ENCODE results near the gene ATP1A1. TPM values are rescaled to one million over a fixed set of nuclear protein-coding genes. Genes with fewer than 3 reads are reported as not detected.

ATP1A1 gene
- total and polyA plus RNA-seq, 2 donors (not counting 3 experiments of a cell fraction or from before 2014, with no cell fraction given) = 263 to 325 TPM

DNA sequence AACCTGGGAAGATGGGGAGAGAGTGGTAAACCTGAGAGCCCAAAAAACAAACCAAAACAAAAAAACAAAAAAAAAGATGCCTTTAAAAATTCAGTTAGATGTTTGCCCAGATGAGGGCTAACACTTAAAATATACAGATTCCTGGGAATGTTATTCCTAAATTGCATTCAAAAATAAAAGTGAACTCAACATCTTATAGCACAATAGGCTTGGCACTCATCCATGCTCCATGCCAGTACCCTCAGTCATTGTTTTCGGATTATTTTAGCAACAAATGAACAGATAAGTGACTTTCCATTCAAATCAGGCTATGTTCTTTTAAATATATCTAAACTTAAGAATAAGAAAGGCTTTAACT lies 3.7 kb downstream of the ATP1A1 start:
- no peaks in the 10 kb centered on the region for H3K9me1 ChIP-seq (replicated peaks; ENCODE audit: control insufficient read depth, extremely low read depth, insufficient read depth, low read length)
- no peak for FAIRE-seq
- peaks cover 80% of the 10 kb centered on the region for H3K79me2 ChIP-seq (ENCODE audit: control insufficient read depth, insufficient read depth, low read length)
- H3K9ac ChIP-seq (replicated peaks; ENCODE audit: extremely low read depth, insufficient read depth, low read length) = peak overlapping the region; percentile 95
- peak; percentile 82 for DNase-seq (ENCODE audit: low read depth, low spot score)
- CTCF ChIA-PET = interaction anchor here (1.2 to 5.3 kb wide), 6 partner anchors 17 to 238 kb away, joined by 3 to 37 read pairs (median 10); no protein-coding TSS in a partner anchor
- peak overlapping the region; percentile 96 for H3K4me2 ChIP-seq (ENCODE audit: insufficient read depth, low read length)
- TF ChIP-seq, protein P1, sequence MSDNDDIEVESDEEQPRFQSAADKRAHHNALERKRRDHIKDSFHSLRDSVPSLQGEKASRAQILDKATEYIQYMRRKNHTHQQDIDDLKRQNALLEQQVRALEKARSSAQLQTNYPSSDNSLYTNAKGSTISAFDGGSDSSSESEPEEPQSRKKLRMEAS (IDR thresholded peaks at IDR 0.05; ENCODE audit: insufficient read depth, insufficient read length) = no peak
- TF ChIP-seq FOS (IDR thresholded peaks at IDR 0.05; ENCODE audit: borderline replicate concordance, insufficient read depth, low read length) = no peak
- TF ChIP-seq GATA2 (IDR thresholded peaks at IDR 0.05; ENCODE audit: insufficient read depth, insufficient read length, low read depth, low read length) = no peak
- TF ChIP-seq JUN (IDR thresholded peaks at IDR 0.05; ENCODE audit: borderline replicate concordance, insufficient read depth, insufficient read length, low read depth) = peak; percentile 20
- no peak for TF ChIP-seq MYC (IDR thresholded peaks at IDR 0.05; ENCODE audit: low read depth, low read length)
- TF ChIP-seq EZH2 (IDR thresholded peaks at IDR 0.05; ENCODE audit: borderline replicate concordance, low read depth, low read length, severe bottlenecking) = no peak
- TF ChIP-seq POLR2AphosphoS5 (IDR thresholded peaks at IDR 0.05; ENCODE audit: insufficient read depth, low read depth, low read length) = no peak
- no peaks in the 10 kb centered on the region for H3K36me3 ChIP-seq (ENCODE audit: control insufficient read depth in 2 of 2, extremely low read depth in 1 of 2, insufficient read depth in 2 of 2, low read length in 2 of 2)
- dilution Hi-C loops (cut with MboI; ENCODE audit: extremely low pct_ligation_motif_present, low sequenced_read_pairs) = loop anchor here (25.0 kb wide), 1 partner anchor 111 kb away; no protein-coding TSS in a partner anchor
- intact Hi-C loops (cut with micrococcal nuclease) = loop anchor here (1.0 to 5.0 kb wide), 3 partner anchors 64 to 1619 kb away; partner anchors contain the start of gene CSDE1
- peaks cover 73% of the 10 kb centered on the region for H3K4me1 ChIP-seq (ENCODE audit: control insufficient read depth, extremely low read depth, insufficient read depth, low read length)
- H3K4me3 ChIP-seq (replicated peaks in 1 of 3; ENCODE audit: insufficient read depth in 1 of 3, low read depth in 1 of 3, low read length in 3 of 3) = peak overlapping the region in 1 of 3 experiments; percentile 94
- H3K27me3 ChIP-seq (ENCODE audit: control insufficient read depth in 2 of 2, insufficient read depth in 2 of 2, low read length in 2 of 2) = peaks cover 0 to 6% of the 10 kb centered on the region in 2 experiments
- peak overlapping the region; percentile 96 for H3K27ac ChIP-seq (ENCODE audit: insufficient read depth, low read depth, low read length)
- H4K20me1 ChIP-seq (replicated peaks; ENCODE audit: control insufficient read depth, extremely low read depth, insufficient read depth, low read length) = peaks cover 10% of the 10 kb centered on the region
- no TSS peak for BruUV-seq (replicated peaks)
- POLR2A ChIA-PET = no interaction called here
- H3K9me3 ChIP-seq (replicated peaks; ENCODE audit: control insufficient read depth, insufficient read depth, low read length) = no peaks in the 10 kb centered on the region
- H2AFZ ChIP-seq (ENCODE audit: low read depth, low read length) = no peak overlapping the region
